Tibial nerve (tissue), 4 donors: Measurements from ENCODE around the gene SENP6. TPM values are rescaled to one million over a fixed set of nuclear protein-coding genes. Genes with fewer than 3 reads are reported as not detected.

Source experiments
- DNase-seq, 2 donors: peaks; one replicate each; pipeline ENCODE4 v3.0.0-alpha.2; 2019; ENCODE audit warnings: low spot score in 2 of 2
- H3K27ac ChIP-seq, 4 donors: fragments of 200-600 bp; sonication (generic) in 3 of 4; one replicate each; pipeline ENCODE4 v1.5.1; 2017 to 2019; ENCODE audit warnings: mild to moderate bottlenecking in 1 of 4
- H3K27me3 ChIP-seq, 2 donors: fragments of 200-600 bp; sonication (generic) in 1 of 2; one replicate each; pipeline versions ENCODE4 v1.5.1 to v1.6.0; 2017 to 2019
- H3K36me3 ChIP-seq, 3 donors: fragments of 200-600 bp; sonication (generic); one replicate each; pipeline ENCODE4 v1.5.1; 2018 to 2019
- H3K4me1 ChIP-seq, 4 donors: fragments of 200-600 bp; sonication (generic) in 3 of 4; one replicate each; pipeline ENCODE4 v1.5.1; 2017 to 2019
- H3K4me3 ChIP-seq, 4 donors: fragments of 200-600 bp; sonication (generic) in 3 of 4; one replicate each; pipeline ENCODE4 v1.5.1; 2017 to 2019; ENCODE audit warnings: mild to moderate bottlenecking in 1 of 4, moderate library complexity in 1 of 4
- H3K9me3 ChIP-seq, 4 donors: fragments of 200-600 bp; sonication (generic) in 3 of 4; one replicate each; pipeline ENCODE4 v1.5.1; 2017 to 2019
- CTCF ChIP-seq, 5 experiments: fragments of 200-600 bp in 3 of 5; fragments of 450-650 bp in 2 of 5; sonication (generic) in 3 of 5; IDR thresholded peaks; one replicate each; pipeline ENCODE4 v1.5.1; 2016 to 2019; ENCODE audit warnings: antibody characterized with exemption in 5 of 5, mild to moderate bottlenecking in 3 of 5, moderate library complexity in 2 of 5
- EP300 ChIP-seq, 2 donors: sonication (generic); formaldehyde crosslinking; IDR thresholded peaks; one replicate each; pipeline ENCODE4 v1.6.1; 2017; ENCODE audit warnings: antibody characterized with exemption in 2 of 2, mild to moderate bottlenecking in 1 of 2
- POLR2A ChIP-seq, 2 donors: fragments of 450-650 bp; IDR thresholded peaks; one replicate each; pipeline ENCODE4 v1.6.1; 2017; ENCODE audit warnings: antibody characterized with exemption in 2 of 2, mild to moderate bottlenecking in 2 of 2, moderate library complexity in 2 of 2
- WGBS, 2 donors: methylation state at CpG; one replicate each; pipeline ENCODE4 v1.1.5; 2018; 5-methylcytosine and 5-hydroxymethylcytosine counted together
- total RNA-seq, 4 donors: library from RNA; depleted of rRNA; stranded (reverse); fragments of >200 nt; gene quantifications; one replicate each; pipeline ENCODE4 v1.1.0, GENCODE V29; 2016

The SENP6 gene
- total RNA-seq, 4 donors from 2014 or later = 107 to 171 (median 142) TPM

GRCh38 chr6:75758061-75758460 is 156.4 kb downstream of the SENP6 start:
- DNase-seq = no peak
- TF ChIP-seq POLR2A (IDR thresholded peaks at IDR 0.05) = no peak
- no peak for TF ChIP-seq EP300 (IDR thresholded peaks at IDR 0.05)
- no peak for TF ChIP-seq CTCF (IDR thresholded peaks at IDR 0.05)
- Histone ChIP-seq H3K4me3 (no peak overlapping the region), H3K9me3 (no peaks in the 10 kb centered on the region), H3K4me1 (peaks cover 0 to 13% (median 0%) of the 10 kb centered on the region in 4 donors), H3K27ac (no peak overlapping the region), H3K36me3 (no peaks in the 10 kb centered on the region), H3K27me3 (no peaks in the 10 kb centered on the region)
- 78% methylated on average over 5 of the region's 5 CpGs for WGBS, 2 donors

- Histone ChIP-seq H3K4me3 (no peak overlapping the region), H3K4me1 (peaks cover 0 to 13% (median 0%) of the 10 kb centered on the region in 4 donors), H3K36me3 (no peaks in the 10 kb centered on the region), H3K9me3 (no peaks in the 10 kb centered on the region), H3K27ac (no peak overlapping the region), H3K27me3 (no peaks in the 10 kb centered on the region)
- 50 to 51% methylated on average over 5 of the region's 5 CpGs for WGBS, 2 donors
- TF ChIP-seq POLR2A (IDR thresholded peaks at IDR 0.05) = no peak
- no peak for TF ChIP-seq EP300 (IDR thresholded peaks at IDR 0.05)
- no peak for TF ChIP-seq CTCF (IDR thresholded peaks at IDR 0.05)
- DNase-seq = no peak
These were observed 157.5 kb downstream of the SENP6 start for GRCh38 chr6:75759207-75759606.

- no peaks in the 10 kb centered on the region for H3K27me3 ChIP-seq
- DNase-seq = no peak
- 77 to 87% methylated on average over 1 of the region's 1 CpG for WGBS, 2 donors
- TF ChIP-seq CTCF (IDR thresholded peaks at IDR 0.05) (no peak), EP300 (IDR thresholded peaks at IDR 0.05) (no peak), POLR2A (IDR thresholded peaks at IDR 0.05) (no peak)
- H3K27ac ChIP-seq = no peak overlapping the region
- H3K4me3 ChIP-seq = no peak overlapping the region
- peaks cover 0 to 13% (median 0%) of the 10 kb centered on the region in 4 donors for H3K4me1 ChIP-seq
- no peaks in the 10 kb centered on the region for H3K9me3 ChIP-seq
- no peaks in the 10 kb centered on the region for H3K36me3 ChIP-seq
These were observed 158.6 kb downstream of the SENP6 start for GRCh38 chr6:75760320-75760719.

- Histone ChIP-seq H3K27ac (no peak overlapping the region), H3K9me3 (no peaks in the 10 kb centered on the region), H3K4me3 (no peak overlapping the region), H3K27me3 (no peaks in the 10 kb centered on the region), H3K36me3 (no peaks in the 10 kb centered on the region), H3K4me1 (peaks cover 0 to 13% (median 0%) of the 10 kb centered on the region in 4 donors)
- WGBS, 2 donors = 94 to 96% methylated on average over 1 of the region's 1 CpG
- TF ChIP-seq EP300 (IDR thresholded peaks at IDR 0.05) = no peak
- no peak for TF ChIP-seq CTCF (IDR thresholded peaks at IDR 0.05)
- no peak for TF ChIP-seq POLR2A (IDR thresholded peaks at IDR 0.05)
- no peak for DNase-seq
These were observed 159.8 kb downstream of the SENP6 start for GRCh38 chr6:75761489-75761888.

- TF ChIP-seq EP300 (IDR thresholded peaks at IDR 0.05) = no peak
- TF ChIP-seq CTCF (IDR thresholded peaks at IDR 0.05) = no peak
- TF ChIP-seq POLR2A (IDR thresholded peaks at IDR 0.05) = no peak
- Histone ChIP-seq H3K27ac (no peak overlapping the region), H3K4me3 (no peak overlapping the region), H3K9me3 (no peaks in the 10 kb centered on the region), H3K4me1 (peaks cover 0 to 13% (median 0%) of the 10 kb centered on the region in 4 donors), H3K36me3 (no peaks in the 10 kb centered on the region), H3K27me3 (no peaks in the 10 kb centered on the region)
- DNase-seq = no peak
- 96 to 97% methylated on average over 8 of the region's 8 CpGs for WGBS, 2 donors
These were observed 160.4 kb downstream of the SENP6 start for GRCh38 chr6:75762063-75762462.
